H1 (cell line): Measurements from ENCODE around the gene NLRP1. TPM values are rescaled to one million over a fixed set of nuclear protein-coding genes. Genes with fewer than 3 reads are reported as not detected.

ENCODE experiments used
- CTCF ChIA-PET: fragments of 300-600 bp; sonication (Branson Sonifier 250); formaldehyde crosslinking; loops from one replicate; lab custom pipeline; 2021; ENCODE audit not compliant: partially characterized antibody; lab: Charles Lee
- POLR2A ChIA-PET: fragments of 300-600 bp; sonication (Branson Sonifier 250); formaldehyde crosslinking; loops from one replicate; lab custom pipeline; 2021; ENCODE audit warnings: inconsistent platforms; ENCODE audit not compliant: partially characterized antibody; lab: Charles Lee
- DNase-seq, 2 experiments: peaks; one replicate each; pipeline versions ENCODE4 v3.0.0 to v3.0.0-alpha.2; 2010 to 2022; ENCODE audit warnings: low spot score in 2 of 2, low read depth in 1 of 2, mixed read lengths in 1 of 2
- FAIRE-seq: peaks from 2 replicates; lab custom pipeline; 2011; peaks lifted over from hg19 to GRCh38; lab: Jason Lieb, UNC
- H2AFZ ChIP-seq: 2 replicates; pipeline ENCODE4 v1.8.1; 2012; ENCODE audit warnings: low read length, inconsistent platforms
- H2AK5ac ChIP-seq: 2 replicates; pipeline ENCODE4 v1.6.1; 2013; ENCODE audit warnings: low read depth, low read length
- H2BK120ac ChIP-seq: replicated peaks from 2 replicates; pipeline ENCODE3; 2013; ENCODE audit warnings: low read depth, low read length, inconsistent platforms
- H2BK12ac ChIP-seq: 2 replicates; pipeline ENCODE4 v1.6.1; 2013; ENCODE audit warnings: low read depth, low read length
- H2BK15ac ChIP-seq: 2 replicates; pipeline ENCODE4 v1.6.1; 2013; ENCODE audit warnings: low read length
- H2BK20ac ChIP-seq: 2 replicates; pipeline ENCODE4 v1.6.1; 2013; ENCODE audit warnings: low read length
- H2BK5ac ChIP-seq: 2 replicates; pipeline ENCODE4 v1.6.1; 2013; ENCODE audit warnings: low read depth, low read length
- H3K14ac ChIP-seq: 2 replicates; pipeline ENCODE4 v1.6.1; 2013; ENCODE audit warnings: inconsistent platforms; ENCODE audit not compliant: insufficient read length
- H3K18ac ChIP-seq: 2 replicates; pipeline ENCODE4 v1.6.1; 2013; ENCODE audit warnings: low read length; ENCODE audit errors: extremely low read depth
- H3K23ac ChIP-seq: 2 replicates; pipeline ENCODE4 v1.6.1; 2013; ENCODE audit warnings: inconsistent platforms; ENCODE audit not compliant: insufficient read length
- H3K23me2 ChIP-seq: 2 replicates; pipeline ENCODE4 v1.6.1; 2013; ENCODE audit warnings: low read depth, low read length
- H3K27ac ChIP-seq: 2 replicates; pipeline ENCODE4 v1.6.1; 2011; ENCODE audit warnings: low read depth, low read length, inconsistent platforms
- H3K27me3 ChIP-seq, 4 experiments: replicated peaks in 1 of 4; 1 replicate in 1 of 4; 2 replicates in 3 of 4; pipeline versions ENCODE4 v1.6.1 to v1.8.1; 2011 to 2013; ENCODE audit warnings: low read length in 3 of 4, mild to moderate bottlenecking in 3 of 4, inconsistent platforms in 2 of 4, mixed read lengths in 2 of 4, moderate library complexity in 1 of 4; ENCODE audit not compliant: control insufficient read depth in 3 of 4, insufficient read depth in 3 of 4; ENCODE audit errors: extremely low read depth in 1 of 4
- H3K36me3 ChIP-seq, 4 experiments: 2 replicates each; pipeline versions ENCODE4 v1.6.1 to v1.8.1; 2011 to 2013; ENCODE audit warnings: mild to moderate bottlenecking in 4 of 4, low read length in 3 of 4, moderate library complexity in 2 of 4, control low read depth in 1 of 4, inconsistent platforms in 1 of 4; ENCODE audit not compliant: insufficient read depth in 4 of 4, control insufficient read depth in 2 of 4
- H3K4ac ChIP-seq: replicated peaks from 2 replicates; pipeline ENCODE3; 2013; ENCODE audit warnings: low read length, low read depth, mixed read lengths, inconsistent platforms; ENCODE audit not compliant: insufficient read length
- H3K4me1 ChIP-seq, 4 experiments: replicated peaks in 1 of 4; 1 replicate in 1 of 4; 2 replicates in 3 of 4; pipeline versions ENCODE4 v1.6.1 to v1.8.1; 2011 to 2013; ENCODE audit warnings: low read length in 3 of 4, inconsistent platforms in 2 of 4, mixed read lengths in 1 of 4; ENCODE audit not compliant: insufficient read depth in 4 of 4, control insufficient read depth in 3 of 4
- H3K4me2 ChIP-seq, 2 experiments: 2 replicates each; pipeline versions ENCODE4 v1.6.1 to v1.8.1; 2011 to 2013; ENCODE audit warnings: low read depth in 2 of 2, low read length in 2 of 2, control low read depth in 1 of 2, inconsistent platforms in 1 of 2, mild to moderate bottlenecking in 1 of 2; ENCODE audit not compliant: insufficient read depth in 1 of 2
- H3K4me3 ChIP-seq, 4 experiments: fragments of 200-600, 300-600 bp in 1 of 4; sonication (generic), shearing (Covaris generic), sonication (Bioruptor Twin) in 1 of 4; 2 replicates each; pipeline versions ENCODE4 v1.5.1 to v1.8.1; 2011 to 2016; ENCODE audit warnings: low read length in 4 of 4, low read depth in 3 of 4, control low read depth in 2 of 4, inconsistent platforms in 2 of 4, mild to moderate bottlenecking in 2 of 4, mixed read lengths in 1 of 4, moderate library complexity in 1 of 4; ENCODE audit not compliant: insufficient read depth in 2 of 4; ENCODE audit errors: extremely low read depth in 1 of 4
- H3K56ac ChIP-seq: replicated peaks from 2 replicates; pipeline ENCODE3; 2013; ENCODE audit warnings: low read depth, mild to moderate bottlenecking, mixed read lengths, low read length, inconsistent platforms; ENCODE audit not compliant: insufficient read length
- H3K79me1 ChIP-seq: 2 replicates; pipeline ENCODE4 v1.6.1; 2013; ENCODE audit warnings: low read depth, low read length, control low read depth
- H3K79me2 ChIP-seq, 2 experiments: 2 replicates each; pipeline versions ENCODE4 v1.6.1 to v1.8.1; 2012 to 2013; ENCODE audit warnings: low read length in 2 of 2, mild to moderate bottlenecking in 2 of 2, inconsistent platforms in 1 of 2; ENCODE audit not compliant: insufficient read depth in 2 of 2, control insufficient read depth in 1 of 2
- H3K9ac ChIP-seq, 4 experiments: replicated peaks in 1 of 4; 1 replicate in 1 of 4; 2 replicates in 3 of 4; pipeline versions ENCODE4 v1.6.1 to v1.8.1; 2011 to 2013; ENCODE audit warnings: low read depth in 3 of 4, low read length in 3 of 4, control low read depth in 2 of 4, mild to moderate bottlenecking in 2 of 4, moderate library complexity in 2 of 4, inconsistent platforms in 1 of 4; ENCODE audit errors: extremely low read depth in 1 of 4
- H3K9me3 ChIP-seq, 2 experiments: 2 replicates each; pipeline versions ENCODE4 v1.6.1 to v1.8.1; 2012 to 2013; ENCODE audit warnings: mild to moderate bottlenecking in 2 of 2, moderate library complexity in 2 of 2, control low read depth in 1 of 2, inconsistent platforms in 1 of 2, low read depth in 1 of 2, low read length in 1 of 2, mixed read lengths in 1 of 2; ENCODE audit not compliant: insufficient read depth in 2 of 2
- H4K20me1 ChIP-seq, 2 experiments: replicated peaks in 1 of 2; 2 replicates each; pipeline versions ENCODE3 to v1.8.1; 2011 to 2013; ENCODE audit warnings: inconsistent platforms in 2 of 2, low read length in 2 of 2, mild to moderate bottlenecking in 1 of 2; ENCODE audit not compliant: insufficient read depth in 2 of 2, control insufficient read depth in 1 of 2
- H4K5ac ChIP-seq: 2 replicates; pipeline ENCODE4 v1.6.1; 2013; ENCODE audit warnings: low read length, low read depth, mixed read lengths, inconsistent platforms; ENCODE audit not compliant: insufficient read length
- H4K8ac ChIP-seq: 2 replicates; pipeline ENCODE4 v1.8.0; 2013; ENCODE audit warnings: mild to moderate bottlenecking, moderate library complexity, low read length, inconsistent platforms; ENCODE audit not compliant: insufficient read depth; ENCODE audit errors: extremely low read depth
- H4K91ac ChIP-seq: replicated peaks from 2 replicates; pipeline ENCODE3; 2013; ENCODE audit warnings: low read length, mixed read lengths, inconsistent platforms; ENCODE audit not compliant: insufficient read length
- BRCA1 ChIP-seq: IDR thresholded peaks from 2 replicates; pipeline ENCODE4 v1.6.1; 2012; ENCODE audit warnings: low read depth, low read length, improper control_type of control experiment
- EP300 ChIP-seq, 2 experiments: IDR thresholded peaks; 1 replicate in 1 of 2; 2 replicates in 1 of 2; pipeline ENCODE4 v1.6.1; 2011 to 2012; ENCODE audit warnings: low read depth in 2 of 2, low read length in 2 of 2, mild to moderate bottlenecking in 2 of 2, borderline replicate concordance in 1 of 2, inconsistent platforms in 1 of 2, moderate library complexity in 1 of 2
- HDAC2 ChIP-seq, 2 experiments: fragments of 300-600 bp in 1 of 2; sonication (generic) in 1 of 2; IDR thresholded peaks; 2 replicates each; pipeline ENCODE4 v1.6.1; 2011 to 2012; ENCODE audit warnings: low read depth in 2 of 2, low read length in 2 of 2, mild to moderate bottlenecking in 2 of 2, moderate library complexity in 2 of 2, borderline replicate concordance in 1 of 2, inconsistent platforms in 1 of 2
- RAD21 ChIP-seq, 2 experiments: IDR thresholded peaks in 1 of 2; conservative IDR thresholded peaks in 1 of 2; 2 replicates each; pipeline ENCODE4 v1.6.1; 2011; ENCODE audit warnings: low read depth in 2 of 2, low read length in 2 of 2, improper control_type of control experiment in 1 of 2, inconsistent platforms in 1 of 2, mild to moderate bottlenecking in 1 of 2, moderate library complexity in 1 of 2
- WGBS, 2 experiments: shearing (Covaris generic) in 1 of 2; methylation state at CpG; one replicate each; pipeline versions ENCODE4 v1.1.6 to v1.1.7; 2013 to 2015; ENCODE audit warnings: low lambda C conversion rate in 2 of 2, mixed read lengths in 2 of 2, inconsistent platforms in 1 of 2, low coverage in 1 of 2, missing lambda C conversion rate in 1 of 2; ENCODE audit not compliant: insufficient replicate concordance in 2 of 2, insufficient coverage in 1 of 2, insufficient read length in 1 of 2; ENCODE audit errors: extremely low coverage in 1 of 2, missing lambda C conversion rate in 1 of 2; 5-methylcytosine and 5-hydroxymethylcytosine counted together
- polyA plus RNA-seq, 7 experiments: library from polyadenylated mRNA; depleted of rRNA in 3 of 7; stranded (reverse) in 5 of 7; unstranded in 2 of 7; fragments of >200 nt in 5 of 7; fragments of 200-250 nt in 2 of 7; gene quantifications; 1 replicate in 5 of 7; 2 replicates in 1 of 7; 4 replicates in 1 of 7; pipeline versions ENCODE4 v1.2.1 to v1.2.3, GENCODE V29; 2011 to 2013; ENCODE audit warnings: missing spikeins in 2 of 7, mixed read lengths in 2 of 7
- total RNA-seq: library from RNA; stranded (reverse); fragmentation: NEBNext Ultra II Directional; extraction: Animal tissue kit (Norgen Biotek cat#: 25700); gene quantifications from 2 replicates; pipeline ENCODE4 v1.2.1, GENCODE V29; 2021
- TF ChIP-seq, protein P1 (sequence below), 3 experiments: IDR thresholded peaks; 1 replicate in 2 of 3; 2 replicates in 1 of 3; pipeline versions ENCODE4 v1.5.1 to v1.6.1; 2011; ENCODE audit warnings: low read length in 3 of 3, mild to moderate bottlenecking in 3 of 3, inconsistent platforms in 2 of 3, low read depth in 1 of 3, moderate library complexity in 1 of 3; ENCODE audit not compliant: insufficient read depth in 1 of 3; ENCODE audit errors: control extremely low read depth in 1 of 3

The NLRP1 gene
- total and polyA plus RNA-seq, 2 of the 8 experiments (the other 6 are each of a cell fraction or from before 2014, with no cell fraction given) = 8.6 to 10.4 TPM

DNA sequence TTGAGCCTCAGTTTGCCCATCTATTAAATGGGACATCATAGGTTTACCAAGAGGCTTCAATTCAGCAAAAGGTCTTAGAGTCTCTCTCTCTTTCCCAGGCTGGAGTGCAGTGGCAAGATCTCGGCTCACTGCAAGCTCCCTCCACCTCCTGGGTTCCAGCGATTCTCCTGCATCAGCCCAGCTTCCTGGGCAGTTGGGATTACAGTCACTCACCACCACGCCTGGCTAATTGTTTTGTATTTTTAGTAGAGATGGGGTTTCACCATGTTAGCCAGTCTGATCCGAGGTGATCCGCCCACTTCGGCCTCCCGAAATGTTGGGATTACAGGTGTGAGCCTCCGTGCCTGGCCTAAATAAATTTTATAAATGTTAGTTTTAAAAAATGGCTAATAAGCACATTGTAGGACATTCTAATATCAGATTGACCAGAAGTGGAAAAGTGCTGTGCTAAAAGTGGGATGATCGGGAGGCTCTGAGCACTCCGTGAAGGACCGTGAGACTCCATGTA is 1.0 kb upstream of the NLRP1 start:
- Histone ChIP-seq H3K23me2 (no peaks in the 10 kb centered on the region), H3K14ac (no peak overlapping the region), H3K36me3 (no peaks in the 10 kb centered on the region), H3K4me3 (no peak overlapping the region), H2AFZ (no peak overlapping the region), H4K91ac (no peak overlapping the region), H4K8ac (no peak overlapping the region), H3K27me3 (no peaks in the 10 kb centered on the region), H3K4me2 (no peak overlapping the region), H3K9me3 (no peaks in the 10 kb centered on the region), H4K5ac (no peak overlapping the region), H4K20me1 (no peaks in the 10 kb centered on the region), H3K18ac (no peak overlapping the region), H2BK120ac (no peak overlapping the region), H3K4ac (no peak overlapping the region), H2AK5ac (no peak overlapping the region), H2BK12ac (0 out of 2 replicates have a peak overlapping the region, but pooled peaks have one; percentile 46), H3K56ac (no peak overlapping the region), H3K27ac (no peak overlapping the region), H2BK20ac (no peak overlapping the region), H3K79me2 (no peaks in the 10 kb centered on the region), H3K9ac (no peak overlapping the region), H3K23ac (no peak overlapping the region), H3K4me1 (peaks cover 0 to 3% (median 0%) of the 10 kb centered on the region in 4 experiments; a peak in 1 of 7 replicates), H3K79me1 (no peaks in the 10 kb centered on the region), H2BK5ac (no peak overlapping the region; the same call in 1 of the 2 replicates), H2BK15ac (no peak overlapping the region)
- FAIRE-seq (no peak), DNase-seq (no peak)
- POLR2A ChIA-PET = interaction anchor here (0.6 kb wide), 1 partner anchor 394 kb away, joined by 3 read pairs; the partner anchor contains the start of gene ZNF594
- TF ChIP-seq, protein P1, sequence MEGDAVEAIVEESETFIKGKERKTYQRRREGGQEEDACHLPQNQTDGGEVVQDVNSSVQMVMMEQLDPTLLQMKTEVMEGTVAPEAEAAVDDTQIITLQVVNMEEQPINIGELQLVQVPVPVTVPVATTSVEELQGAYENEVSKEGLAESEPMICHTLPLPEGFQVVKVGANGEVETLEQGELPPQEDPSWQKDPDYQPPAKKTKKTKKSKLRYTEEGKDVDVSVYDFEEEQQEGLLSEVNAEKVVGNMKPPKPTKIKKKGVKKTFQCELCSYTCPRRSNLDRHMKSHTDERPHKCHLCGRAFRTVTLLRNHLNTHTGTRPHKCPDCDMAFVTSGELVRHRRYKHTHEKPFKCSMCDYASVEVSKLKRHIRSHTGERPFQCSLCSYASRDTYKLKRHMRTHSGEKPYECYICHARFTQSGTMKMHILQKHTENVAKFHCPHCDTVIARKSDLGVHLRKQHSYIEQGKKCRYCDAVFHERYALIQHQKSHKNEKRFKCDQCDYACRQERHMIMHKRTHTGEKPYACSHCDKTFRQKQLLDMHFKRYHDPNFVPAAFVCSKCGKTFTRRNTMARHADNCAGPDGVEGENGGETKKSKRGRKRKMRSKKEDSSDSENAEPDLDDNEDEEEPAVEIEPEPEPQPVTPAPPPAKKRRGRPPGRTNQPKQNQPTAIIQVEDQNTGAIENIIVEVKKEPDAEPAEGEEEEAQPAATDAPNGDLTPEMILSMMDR (IDR thresholded peaks at IDR 0.05; ENCODE audit: control extremely low read depth in 1 of 3, insufficient read depth in 1 of 3, low read depth in 1 of 3, low read length in 3 of 3) = no peak
- TF ChIP-seq HDAC2 (IDR thresholded peaks at IDR 0.05; ENCODE audit: borderline replicate concordance in 1 of 2, low read depth in 2 of 2, low read length in 2 of 2) = no peak
- TF ChIP-seq RAD21 (IDR thresholded peaks at IDR 0.05 in 1 of 2, conservative IDR thresholded peaks at IDR 0.05 in 1 of 2; ENCODE audit: low read depth in 2 of 2, low read length in 2 of 2) = no peak
- TF ChIP-seq BRCA1 = no peak
- TF ChIP-seq EP300 (IDR thresholded peaks at IDR 0.05; ENCODE audit: borderline replicate concordance in 1 of 2, low read depth in 2 of 2, low read length in 2 of 2) = no peak
- CTCF ChIA-PET = interaction anchor here (0.6 to 1.6 kb wide), 4 partner anchors 13 to 851 kb away, joined by 3 to 5 read pairs (median 4); no protein-coding TSS in a partner anchor
- 93% methylated on average over 11 of the region's 11 CpGs; no CpG with 5 or more reads in 1 of the 2 experiments for WGBS, 2 experiments
